Nephron progenitor cell (in vitro differentiated cells): ENCODE measurements around the gene LDLRAD4.

Experiments used
- DNase-seq: peaks from one replicate; pipeline ENCODE4 v3.0.0; 2021
- H3K27ac Mint-ChIP-seq: 2 replicates; pipeline ENCODE4 v1.8.0; 2021; ENCODE audit warnings: mild to moderate bottlenecking, moderate library complexity, mixed read lengths
- H3K27me3 Mint-ChIP-seq: 2 replicates; pipeline ENCODE4 v1.8.0; 2021; ENCODE audit warnings: mild to moderate bottlenecking, low read depth, mixed read lengths; ENCODE audit not compliant: poor library complexity
- H3K36me3 Mint-ChIP-seq: 2 replicates; pipeline ENCODE4 v1.8.0; 2021; ENCODE audit warnings: low read depth, mixed read lengths
- H3K4me1 Mint-ChIP-seq: 2 replicates; pipeline ENCODE4 v1.8.0; 2021; ENCODE audit warnings: mixed read lengths
- H3K4me3 Mint-ChIP-seq: 2 replicates; pipeline ENCODE4 v1.8.0; 2021; ENCODE audit warnings: mild to moderate bottlenecking, moderate library complexity, mixed read lengths
- H3K9me3 Mint-ChIP-seq: 2 replicates; pipeline ENCODE4 v1.8.0; 2021; ENCODE audit warnings: mild to moderate bottlenecking, moderate library complexity, mixed read lengths
- CTCF ChIP-seq: fragments of 200-600 bp; sonication (generic); IDR thresholded peaks from 2 replicates; pipeline ENCODE4 v1.5.0; 2021; ENCODE audit warnings: antibody characterized with exemption

Gene LDLRAD4

DNA sequence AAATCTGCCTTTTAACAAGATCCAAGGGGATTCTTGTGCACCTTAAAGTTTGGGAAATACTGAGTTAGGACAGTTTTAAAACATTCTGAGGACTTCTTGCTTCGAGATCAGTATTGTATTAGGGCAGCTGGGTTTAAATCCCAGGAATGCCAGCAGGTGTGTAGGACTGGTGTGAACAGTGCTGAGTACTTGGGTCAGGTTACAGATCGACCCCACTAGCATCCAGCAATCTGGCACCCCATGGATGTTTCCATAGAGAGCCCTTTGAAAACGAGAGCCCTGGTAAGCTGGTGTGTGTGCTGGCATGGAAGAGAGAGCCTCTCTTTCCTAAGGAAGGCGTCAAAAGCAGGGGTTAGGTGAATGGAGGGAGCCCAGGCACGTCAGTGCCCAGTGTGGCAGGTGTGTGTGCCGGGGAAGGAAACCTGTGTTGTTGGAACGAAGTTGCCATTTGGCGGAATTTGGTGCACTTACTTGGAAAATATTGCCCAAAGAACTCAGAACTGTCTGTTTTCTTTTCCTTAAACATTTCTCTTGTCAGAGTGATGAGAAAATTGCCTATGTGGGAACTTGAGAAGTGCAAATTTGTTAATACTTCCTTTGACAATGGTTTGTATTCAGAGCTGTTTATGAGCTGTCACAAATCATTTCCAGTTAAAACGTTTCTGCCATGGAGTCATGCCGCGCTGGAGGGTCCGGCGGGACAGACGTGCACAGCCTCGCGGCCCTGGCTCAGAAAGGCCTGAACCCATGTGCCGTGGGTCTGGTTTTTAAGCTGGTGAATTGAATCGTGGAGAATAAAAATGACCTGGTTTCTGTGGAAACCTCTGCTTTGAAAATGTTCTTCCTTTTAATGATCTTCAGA lies 38.1 kb downstream of the LDLRAD4 start:
- TF ChIP-seq CTCF: no peak
- Mint-ChIP-seq H3K9me3 (no peaks in the 10 kb centered on the region), H3K27me3 (peaks cover 29% of the 10 kb centered on the region), H3K27ac (peak overlapping the region; percentile 43), H3K4me3 (no peak overlapping the region), H3K4me1 (peaks cover 50% of the 10 kb centered on the region), H3K36me3 (no peaks in the 10 kb centered on the region)
- no peak for DNase-seq

- TF ChIP-seq CTCF: no peak
- Mint-ChIP-seq H3K9me3 (no peaks in the 10 kb centered on the region), H3K27me3 (peaks cover 33% of the 10 kb centered on the region), H3K4me3 (no peak overlapping the region), H3K36me3 (no peaks in the 10 kb centered on the region), H3K27ac (no peak overlapping the region), H3K4me1 (peaks cover 55% of the 10 kb centered on the region)
- DNase-seq: no peak
These were observed 38.9 kb downstream of the LDLRAD4 start for GRCh38 chr18:13257361-13257980.

- Mint-ChIP-seq H3K36me3 (no peaks in the 10 kb centered on the region), H3K4me3 (no peak overlapping the region), H3K9me3 (no peaks in the 10 kb centered on the region), H3K27me3 (peaks cover 34% of the 10 kb centered on the region), H3K4me1 (peaks cover 45% of the 10 kb centered on the region), H3K27ac (no peak overlapping the region)
- no peak for TF ChIP-seq CTCF
- no peak for DNase-seq
These were observed 40.4 kb downstream of the LDLRAD4 start for GRCh38 chr18:13258921-13259320.

GRCh38 chr18:13259701-13260100 lies 41.1 kb downstream of the LDLRAD4 start:
- Mint-ChIP-seq H3K4me1 (peaks cover 45% of the 10 kb centered on the region), H3K9me3 (no peaks in the 10 kb centered on the region), H3K27me3 (peaks cover 36% of the 10 kb centered on the region), H3K4me3 (no peak overlapping the region), H3K27ac (no peak overlapping the region), H3K36me3 (no peaks in the 10 kb centered on the region)
- TF ChIP-seq CTCF: no peak
- no peak for DNase-seq

GRCh38 chr18:13260197-13260934 lies 41.8 kb downstream of the LDLRAD4 start:
- H3K4me3 Mint-ChIP-seq: no peak overlapping the region
- H3K4me1 Mint-ChIP-seq: peaks cover 41% of the 10 kb centered on the region
- no peak for TF ChIP-seq CTCF
- peaks cover 40% of the 10 kb centered on the region for H3K27me3 Mint-ChIP-seq
- H3K9me3 Mint-ChIP-seq: no peaks in the 10 kb centered on the region
- H3K36me3 Mint-ChIP-seq: no peaks in the 10 kb centered on the region
- DNase-seq: no peak
- H3K27ac Mint-ChIP-seq: no peak overlapping the region
